HUES6 (cell line): ENCODE results near the gene ARMC9.
"Not testable (repeated sequence)": the region's sequence is repeated elsewhere in the genome, so short reads cannot be mapped to it uniquely, and the experiment has no call there.

Source experiments
- H3K27ac ChIP-seq: 2 replicates; pipeline ENCODE4 v1.7.0; 2013; ENCODE audit warnings: low read depth, mild to moderate bottlenecking, low read length, inconsistent platforms
- H3K27me3 ChIP-seq: 2 replicates; pipeline ENCODE4 v1.6.1; 2013; ENCODE audit warnings: low read length; ENCODE audit not compliant: control insufficient read depth, insufficient read depth
- H3K36me3 ChIP-seq: 2 replicates; pipeline ENCODE4 v1.6.1; 2013; ENCODE audit warnings: low read length; ENCODE audit not compliant: control insufficient read depth, insufficient read depth
- H3K4me1 ChIP-seq: 2 replicates; pipeline ENCODE4 v1.6.1; 2013; ENCODE audit warnings: low read length; ENCODE audit not compliant: control insufficient read depth, insufficient read depth
- H3K4me3 ChIP-seq: 2 replicates; pipeline ENCODE4 v1.5.1; 2013; ENCODE audit warnings: low read depth, low read length
- H3K9ac ChIP-seq: one replicate; pipeline ENCODE4 v1.6.1; 2013; ENCODE audit warnings: mild to moderate bottlenecking, low read length
- H3K9me3 ChIP-seq: 2 replicates; pipeline ENCODE4 v1.6.1; 2013; ENCODE audit warnings: low read depth, low read length; ENCODE audit not compliant: control insufficient read depth, insufficient read depth

Gene ARMC9

GRCh38 chr2:231191896-231192872 lies 6.2 kb upstream of the ARMC9 start:
- Histone ChIP-seq H3K4me1 (peaks cover 23% of the 10 kb centered on the region), H3K4me3 (no peak overlapping the region), H3K27ac (no peak overlapping the region), H3K27me3 (no peaks in the 10 kb centered on the region), H3K9ac (no peak overlapping the region), H3K36me3 (no peaks in the 10 kb centered on the region), H3K9me3 (peaks cover 6% of the 10 kb centered on the region; the same call in 1 of the 2 replicates)

GRCh38 chr2:231193216-231193615 lies 5.2 kb upstream of the ARMC9 start:
- H3K27me3 ChIP-seq: no peaks in the 10 kb centered on the region
- no peaks in the 10 kb centered on the region for H3K36me3 ChIP-seq
- H3K27ac ChIP-seq: no peak overlapping the region
- no peak overlapping the region for H3K4me3 ChIP-seq
- peaks cover 23% of the 10 kb centered on the region for H3K4me1 ChIP-seq
- no peak overlapping the region for H3K9ac ChIP-seq
- peaks cover 6% of the 10 kb centered on the region; the same call in 1 of the 2 replicates for H3K9me3 ChIP-seq

GRCh38 chr2:231196592-231196991 lies 1.8 kb upstream of the ARMC9 start:
- H3K4me3 ChIP-seq: no peak overlapping the region
- no peaks in the 10 kb centered on the region for H3K27me3 ChIP-seq
- no peaks in the 10 kb centered on the region for H3K36me3 ChIP-seq
- H3K9ac ChIP-seq: no peak overlapping the region
- peaks cover 6% of the 10 kb centered on the region; the same call in 1 of the 2 replicates for H3K9me3 ChIP-seq
- peaks cover 23% of the 10 kb centered on the region for H3K4me1 ChIP-seq
- no peak overlapping the region for H3K27ac ChIP-seq

- H3K27me3 ChIP-seq, H3K27ac ChIP-seq, H3K36me3 ChIP-seq, H3K9me3 ChIP-seq, H3K9ac ChIP-seq, H3K4me3 ChIP-seq: not testable (repeated sequence)
- peaks cover 19% of the 10 kb centered on the region for H3K4me1 ChIP-seq
Measured at GRCh38 chr2:231197196-231197595, 1.2 kb upstream of the ARMC9 start.

GRCh38 chr2:231197706-231198290 lies 633 bp upstream of the ARMC9 start:
- H3K9ac ChIP-seq: peak overlapping the region; percentile 85
- H3K9me3 ChIP-seq: peaks cover 11% of the 10 kb centered on the region; the same call in 1 of the 2 replicates
- peak overlapping the region; percentile 95 for H3K4me3 ChIP-seq
- peaks cover 5% of the 10 kb centered on the region for H3K36me3 ChIP-seq
- H3K4me1 ChIP-seq: peaks cover 15% of the 10 kb centered on the region; the same call in 1 of the 2 replicates
- H3K27ac ChIP-seq: peak overlapping the region; percentile 14; the same call in 1 of the 2 replicates
- H3K27me3 ChIP-seq: no peaks in the 10 kb centered on the region

- Histone ChIP-seq H3K9me3 (peaks cover 13% of the 10 kb centered on the region; the same call in 1 of the 2 replicates), H3K4me1 (peaks cover 15% of the 10 kb centered on the region; the same call in 1 of the 2 replicates), H3K27me3 (no peaks in the 10 kb centered on the region), H3K27ac (no peak overlapping the region), H3K36me3 (peaks cover 13% of the 10 kb centered on the region), H3K4me3 (peak overlapping the region; percentile 95), H3K9ac (peak overlapping the region; percentile 85)
Measured at GRCh38 chr2:231199219-231199618, 788 bp downstream of the ARMC9 start.

- H3K27me3 ChIP-seq: no peaks in the 10 kb centered on the region
- H3K4me3 ChIP-seq: no peak overlapping the region
- H3K9me3 ChIP-seq: peaks cover 13% of the 10 kb centered on the region; the same call in 1 of the 2 replicates
- H3K4me1 ChIP-seq: peaks cover 15% of the 10 kb centered on the region; the same call in 1 of the 2 replicates
- H3K36me3 ChIP-seq: peaks cover 15% of the 10 kb centered on the region
- H3K27ac ChIP-seq: no peak overlapping the region
- H3K9ac ChIP-seq: no peak overlapping the region
Measured at GRCh38 chr2:231200805-231201474, 2.5 kb downstream of the ARMC9 start.

GRCh38 chr2:231201475-231201814 lies 3.0 kb downstream of the ARMC9 start:
- peaks cover 11% of the 10 kb centered on the region; the same call in 1 of the 2 replicates for H3K9me3 ChIP-seq
- H3K36me3 ChIP-seq: peaks cover 15% of the 10 kb centered on the region
- no peak overlapping the region for H3K27ac ChIP-seq
- no peak overlapping the region for H3K9ac ChIP-seq
- H3K27me3 ChIP-seq: no peaks in the 10 kb centered on the region
- peaks cover 15% of the 10 kb centered on the region; the same call in 1 of the 2 replicates for H3K4me1 ChIP-seq
- no peak overlapping the region for H3K4me3 ChIP-seq

GRCh38 chr2:231203087-231203486 lies 4.7 kb downstream of the ARMC9 start:
- H3K4me1 ChIP-seq: peaks cover 15% of the 10 kb centered on the region; the same call in 1 of the 2 replicates
- peaks cover 7% of the 10 kb centered on the region; the same call in 1 of the 2 replicates for H3K9me3 ChIP-seq
- no peak overlapping the region for H3K9ac ChIP-seq
- peaks cover 19% of the 10 kb centered on the region for H3K36me3 ChIP-seq
- no peak overlapping the region for H3K4me3 ChIP-seq
- no peak overlapping the region for H3K27ac ChIP-seq
- no peaks in the 10 kb centered on the region for H3K27me3 ChIP-seq

- Histone ChIP-seq H3K36me3 (peaks cover 28% of the 10 kb centered on the region), H3K9me3 (peaks cover 7% of the 10 kb centered on the region; the same call in 1 of the 2 replicates), H3K9ac (no peak overlapping the region), H3K27me3 (no peaks in the 10 kb centered on the region), H3K27ac (no peak overlapping the region), H3K4me3 (no peak overlapping the region), H3K4me1 (peaks cover 15% of the 10 kb centered on the region; the same call in 1 of the 2 replicates)
Measured at GRCh38 chr2:231204146-231204545, 5.7 kb downstream of the ARMC9 start.
